Caki2 (cell line): ENCODE data around the gene TTC28. TPM values are rescaled to one million over a fixed set of nuclear protein-coding genes. Genes with fewer than 3 reads are reported as not detected.
A peak's percentile ranks its signal among the peaks of the same experiment; 100 is the strongest.

Experiments used
- DNase-seq: peaks from one replicate; pipeline ENCODE4 v3.0.0-alpha.2; 2015; ENCODE audit warnings: low read depth
- in situ Hi-C: cut with HindIII; loops from 2 replicates; pipeline ENCODE4 v1.10.0; 2016; ENCODE audit warnings: low sequenced_read_pairs, low pct_unique_long_range_greater_than_20kb, mixed read lengths
- total RNA-seq: library from RNA; depleted of rRNA; stranded (reverse); fragments of >200 nt; shearing (Covaris generic); gene quantifications from 2 replicates; pipeline ENCODE4 v1.2.3, GENCODE V29; 2014; ENCODE audit warnings: low replicate concordance

The TTC28 gene
- total RNA-seq, 1 experiment from 2014 or later = 9.8 TPM

DNA sequence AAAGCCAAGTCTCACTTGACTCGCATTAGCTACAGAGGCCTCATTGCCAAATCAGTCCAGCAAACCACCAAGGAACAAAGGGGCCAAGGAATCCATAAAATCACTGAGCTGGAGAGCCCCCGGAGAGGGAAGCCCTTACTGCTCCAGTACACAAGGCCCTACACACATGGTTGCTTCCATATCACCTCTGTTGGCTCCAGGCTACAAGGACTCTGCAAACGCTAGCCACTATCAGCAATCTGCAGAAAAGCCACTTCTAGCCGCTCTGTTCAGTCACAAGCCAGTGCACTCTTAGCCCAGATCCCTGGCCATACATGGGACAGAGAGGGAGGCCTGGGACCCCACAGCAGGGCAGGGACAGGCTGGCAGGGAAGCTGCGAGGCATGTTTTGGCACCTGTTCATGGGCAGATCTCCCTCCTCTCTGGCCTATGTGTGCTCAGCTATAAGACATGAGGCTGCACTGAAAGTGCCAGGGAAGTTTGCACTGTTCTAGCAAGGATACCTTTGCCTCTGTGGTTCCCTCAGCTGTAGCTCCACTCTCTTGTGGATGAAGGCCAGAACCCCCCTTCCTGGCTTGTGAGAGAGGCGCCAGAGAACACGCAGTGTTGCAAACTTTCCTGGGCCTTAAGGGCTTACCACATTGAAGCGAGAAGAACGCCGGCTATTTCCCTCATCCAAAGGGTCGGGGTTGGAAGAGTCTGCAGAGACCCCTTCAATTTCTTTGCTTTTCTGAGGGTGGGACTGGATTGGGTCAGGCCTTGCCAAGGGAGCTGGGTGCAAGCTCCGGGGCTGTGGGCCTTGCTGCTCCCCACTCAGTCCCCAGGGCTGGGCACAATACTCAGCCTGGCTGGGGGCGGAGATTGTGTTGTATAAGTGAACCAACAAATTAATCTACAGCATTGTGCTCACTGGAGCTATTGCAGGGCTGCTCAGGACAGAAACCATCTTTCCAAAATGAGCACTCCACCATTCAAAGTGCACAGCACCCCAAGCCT, 651.9 kb downstream of the TTC28 start:
- in situ Hi-C loops = no loop called here

GRCh38 chr22:28025866-28026575, 653.6 kb downstream of the TTC28 start:
- in situ Hi-C loops = no loop called here
- no peak for DNase-seq

More for the DNA sequence above, 651.9 kb downstream of the TTC28 start:
- peak; percentile 46 for DNase-seq

GRCh38 chr22:28025333-28025732, 654.3 kb downstream of the TTC28 start:
- in situ Hi-C loops = no loop called here

GRCh38 chr22:28024422-28024888, 655.2 kb downstream of the TTC28 start:
- in situ Hi-C loops = no loop called here
- no peak for DNase-seq

More at GRCh38 chr22:28025333-28025732, 654.3 kb downstream of the TTC28 start:
- no peak for DNase-seq

GRCh38 chr22:28023774-28024173, 655.9 kb downstream of the TTC28 start:
- in situ Hi-C loops = no loop called here
- no peak for DNase-seq

DNA sequence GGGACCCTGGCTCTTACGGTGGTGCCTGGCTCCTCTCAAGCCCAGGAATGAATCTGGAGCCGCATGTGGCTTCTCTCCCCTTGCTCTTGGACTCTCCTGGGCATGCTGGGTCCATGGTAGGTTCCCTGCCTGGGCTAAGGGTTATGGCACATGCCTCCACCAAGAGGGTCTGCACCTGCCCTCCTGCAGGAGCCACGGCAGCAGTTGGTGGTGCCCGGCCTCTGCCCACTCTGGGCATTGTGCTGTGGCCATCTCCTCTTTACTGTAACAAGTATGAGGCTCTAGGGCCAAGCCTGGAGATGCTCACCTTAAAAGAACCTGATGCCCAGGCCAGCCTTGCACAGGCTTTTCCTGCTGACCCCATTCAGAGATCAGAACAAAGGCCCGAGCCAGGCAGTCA, 656.6 kb downstream of the TTC28 start:
- in situ Hi-C loops = no loop called here
- DNase-seq = no peak

DNA sequence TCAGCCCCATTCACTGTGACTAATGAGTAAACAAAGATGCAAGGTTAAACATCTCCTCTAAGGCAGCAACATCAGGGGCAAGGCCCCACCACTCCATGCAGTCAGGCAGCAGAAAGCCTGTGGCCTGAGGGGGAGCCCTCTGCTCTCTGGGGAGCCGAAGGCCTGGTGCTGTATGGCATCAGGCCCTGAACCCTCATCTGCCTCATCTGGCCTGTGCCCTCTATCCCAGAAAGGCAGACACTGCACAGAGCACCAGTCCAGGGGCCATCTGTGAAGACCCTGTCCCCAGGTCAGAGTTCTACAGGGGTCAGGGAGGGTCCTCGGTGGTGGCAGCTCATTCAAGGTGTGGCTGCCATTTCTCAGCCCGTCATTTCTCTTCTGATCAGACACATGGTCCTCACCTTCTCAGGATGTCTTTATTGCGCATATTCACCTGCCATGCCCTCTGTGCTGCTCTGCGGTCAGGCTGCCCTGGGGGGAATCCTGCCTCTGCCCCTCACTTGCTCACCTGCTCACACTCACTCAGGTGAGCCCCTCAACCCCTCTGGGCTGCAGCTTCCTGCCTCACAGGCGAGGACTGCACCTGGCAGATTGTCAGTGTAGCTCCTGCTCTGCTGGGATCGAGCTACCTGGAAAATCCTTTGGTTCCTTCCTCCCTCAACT, 657.5 kb downstream of the TTC28 start:
- in situ Hi-C loops = no loop called here
- DNase-seq = no peak

DNA sequence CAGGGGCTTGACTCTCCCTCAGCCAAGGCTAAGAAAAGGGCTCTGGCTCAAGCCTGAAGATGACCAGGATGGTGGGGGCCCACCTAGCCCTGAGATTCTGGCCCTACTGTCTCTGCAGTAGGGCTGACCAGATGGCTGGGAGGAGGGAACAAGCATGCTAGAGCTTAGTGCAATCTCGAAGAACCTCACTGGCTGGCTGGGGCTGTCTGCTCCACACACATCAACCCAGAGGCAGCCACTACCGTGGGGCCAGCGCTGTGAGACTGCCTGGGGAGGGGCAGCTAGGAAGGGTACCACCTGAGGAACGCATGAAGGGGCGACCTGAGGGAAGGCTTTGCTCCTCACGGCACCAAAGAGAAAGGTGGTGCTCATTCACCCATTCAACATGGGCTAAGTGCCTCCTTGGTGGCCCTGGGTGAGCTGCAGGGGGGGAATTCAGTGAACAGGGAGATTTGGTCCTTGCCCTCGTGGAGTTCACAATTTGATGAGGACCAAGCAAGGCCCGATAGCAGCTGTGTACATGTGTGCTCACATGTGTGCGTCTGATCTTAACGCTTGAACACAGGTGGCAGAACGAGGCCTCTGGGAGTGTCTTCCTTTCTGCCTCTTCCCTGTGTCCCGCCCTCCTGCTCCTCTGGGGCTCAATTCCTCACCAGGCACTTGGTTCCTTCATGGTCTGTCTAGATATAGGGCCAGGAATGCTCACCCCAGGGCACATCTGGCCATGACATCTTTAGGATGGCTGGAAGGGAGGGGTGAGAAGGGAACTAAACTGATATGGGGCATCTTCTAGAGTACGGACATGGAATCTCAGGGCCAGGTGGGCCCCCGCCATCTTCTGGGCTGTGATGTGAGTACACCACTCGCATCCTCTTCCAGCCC, 658.3 kb downstream of the TTC28 start:
- in situ Hi-C loops = no loop called here
- no peak for DNase-seq

DNA sequence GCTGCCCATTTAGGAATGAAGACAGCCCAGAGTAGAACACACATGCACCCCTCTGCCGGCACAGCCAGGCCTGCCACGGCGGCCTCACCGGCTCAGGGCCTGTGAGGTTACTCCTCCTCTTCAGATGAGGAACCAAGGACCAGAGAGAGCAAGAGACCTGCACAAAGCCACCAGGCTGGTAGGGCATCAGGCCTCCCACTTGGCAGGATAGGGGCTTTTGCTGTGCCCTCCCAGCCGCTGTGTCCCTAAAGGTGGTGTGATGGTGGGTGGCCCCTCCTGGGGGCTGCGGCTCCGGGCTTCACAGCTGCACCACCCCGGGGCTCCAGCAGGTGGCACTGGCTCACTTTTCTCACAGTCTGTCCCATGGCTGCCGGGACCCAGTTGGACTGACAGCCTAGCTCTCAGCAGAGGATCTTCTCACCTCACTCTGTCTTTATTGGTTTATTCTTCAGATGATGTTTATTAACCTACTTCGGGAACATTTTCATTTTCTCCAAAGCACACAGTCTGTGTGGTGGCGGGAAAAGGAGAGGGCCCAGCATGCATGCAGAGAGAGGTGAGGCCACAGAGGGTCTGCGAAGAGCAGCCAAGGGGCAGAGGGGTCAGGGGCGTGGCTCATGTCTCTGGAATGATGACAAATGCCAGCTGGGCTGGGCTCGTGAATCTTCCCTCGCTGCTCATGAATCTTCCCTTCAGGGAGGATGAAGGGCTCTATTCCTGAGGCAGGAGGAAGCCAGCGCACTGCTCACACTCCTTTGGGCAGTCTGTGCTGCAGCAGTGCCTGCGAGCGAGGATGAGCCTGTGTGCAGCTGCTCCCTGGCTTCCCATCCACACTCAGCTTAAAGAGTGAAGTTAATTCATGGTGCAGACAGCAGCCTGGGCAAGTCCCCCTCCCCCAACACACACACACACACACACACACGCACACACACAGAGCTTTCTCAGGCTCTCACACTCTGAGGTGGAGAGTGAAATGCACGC, 659.5 kb downstream of the TTC28 start:
- in situ Hi-C loops = no loop called here
- DNase-seq = peak; percentile 73

- DNase-seq = peak; percentile 67
- in situ Hi-C loops = no loop called here
These were observed 660.3 kb downstream of the TTC28 start for GRCh38 chr22:28019360-28019759.

- in situ Hi-C loops = no loop called here
These were observed 661.1 kb downstream of the TTC28 start for GRCh38 chr22:28018461-28018927.

DNA sequence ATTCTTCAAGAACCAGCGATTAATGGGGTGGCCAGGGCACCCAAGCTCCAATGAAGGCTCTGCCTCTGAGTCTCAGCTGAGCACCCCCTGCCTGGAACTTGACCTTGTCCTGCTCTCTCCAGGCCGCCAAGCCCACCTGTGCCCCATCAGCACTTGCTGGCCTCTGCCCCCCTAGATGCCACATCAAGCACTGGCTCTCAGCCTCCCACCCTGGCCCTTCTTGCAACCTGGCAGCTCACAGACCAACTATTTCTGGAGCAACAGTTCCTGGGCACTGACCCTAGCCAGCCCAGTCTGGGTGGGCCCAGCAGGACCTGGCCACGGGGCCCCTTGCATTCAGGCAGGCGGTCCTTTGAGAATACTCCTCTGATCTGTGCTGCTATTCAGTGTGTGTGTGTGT, 661.8 kb downstream of the TTC28 start:
- in situ Hi-C loops = no loop called here
- no peak for DNase-seq

More at GRCh38 chr22:28018461-28018927, 661.1 kb downstream of the TTC28 start:
- no peak for DNase-seq

- in situ Hi-C loops = no loop called here
- no peak for DNase-seq
These were observed 662.2 kb downstream of the TTC28 start for GRCh38 chr22:28017558-28017820.

GRCh38 chr22:28016781-28017557, 662.7 kb downstream of the TTC28 start:
- no peak for DNase-seq
- in situ Hi-C loops = no loop called here

GRCh38 chr22:28015676-28016601, 663.7 kb downstream of the TTC28 start:
- no peak for DNase-seq
- in situ Hi-C loops = no loop called here
